ENCODE data around the gene KCNE3. TPM values are rescaled to one million over a fixed set of nuclear protein-coding genes. Genes with fewer than 3 reads are reported as not detected.

The KCNE3 gene
- total RNA-seq, 1 experiment from 2014 or later, result 4.9 TPM

GRCh38 chr11:74417860-74418508 is 49.4 kb downstream of the KCNE3 start:
- no peak overlapping the region for H3K4ac ChIP-seq (ENCODE audit: low read depth, low read length)
- H3K79me2 ChIP-seq (ENCODE audit: insufficient read depth, low read length), result no peaks in the 10 kb centered on the region
- H3K9ac ChIP-seq (ENCODE audit: extremely low read depth, insufficient read length, low read length), result no peak overlapping the region
- H2AFZ ChIP-seq (ENCODE audit: low read length), result no peak overlapping the region
- no peak overlapping the region for H4K8ac ChIP-seq (replicated peaks; ENCODE audit: insufficient read length, low read depth, low read length)
- no peak overlapping the region for H3K4me2 ChIP-seq (ENCODE audit: insufficient read depth, insufficient read length, low read length)
- H2AK5ac ChIP-seq (ENCODE audit: insufficient read length, low read length), result no peak overlapping the region
- Mint-ChIP-seq H3K36me3 (ENCODE audit: insufficient read depth in 1 of 3, low read depth in 3 of 3) (no peaks in the 10 kb centered on the region), H3K4me1 (peaks cover 5 to 8% of the 10 kb centered on the region in 2 experiments), H3K4me3 (no peak overlapping the region), H3K27ac (no peak overlapping the region), H3K9me3 (no peaks in the 10 kb centered on the region), H3K27me3 (ENCODE audit: low read depth) (no peaks in the 10 kb centered on the region; the same call in 1 of the 2 replicates)
- H2BK20ac ChIP-seq (ENCODE audit: low read depth, low read length, poor library complexity, severe bottlenecking), result no peak overlapping the region
- no peaks in the 10 kb centered on the region for H3K79me1 ChIP-seq (ENCODE audit: insufficient read depth, low read depth, low read length, poor library complexity, severe bottlenecking)
- H3K14ac ChIP-seq (ENCODE audit: insufficient read depth, low read length), result no peak overlapping the region
- no peak overlapping the region for H2BK12ac ChIP-seq (ENCODE audit: insufficient read length, low read depth, low read length)
- H3K27ac ChIP-seq (ENCODE audit: insufficient read length, low read depth, low read length), result no peak overlapping the region
- no peak overlapping the region for H2BK5ac ChIP-seq (ENCODE audit: insufficient read length, low read length)
- 100% methylated on average over 1 of the region's 4 CpGs for WGBS (ENCODE audit: extremely low coverage, insufficient read length, low lambda C conversion rate)
- H3K27me3 ChIP-seq (ENCODE audit: insufficient read depth, low read length), result no peaks in the 10 kb centered on the region
- peak overlapping the region; percentile 45 for H3K18ac ChIP-seq (ENCODE audit: insufficient read length, low read depth, low read length)
- H3K9me3 ChIP-seq (ENCODE audit: control insufficient read depth, low read depth, low read length), result no peaks in the 10 kb centered on the region
- H4K91ac ChIP-seq (ENCODE audit: insufficient read length, low read depth, low read length), result no peak overlapping the region
- no peak overlapping the region for H2BK15ac ChIP-seq (ENCODE audit: low read depth, low read length)
- no peak overlapping the region for H3K56ac ChIP-seq (ENCODE audit: insufficient read length, low read depth, low read length)
- H4K5ac ChIP-seq (ENCODE audit: insufficient read length, low read depth, low read length), result no peak overlapping the region
- H4K20me1 ChIP-seq (ENCODE audit: control insufficient read depth, insufficient read depth, insufficient read length), result no peaks in the 10 kb centered on the region
- no peaks in the 10 kb centered on the region for H3K23me2 ChIP-seq (ENCODE audit: insufficient read length, low read depth, low read length, poor library complexity, severe bottlenecking)
- DNase-seq, result no peak
- TF ChIP-seq, protein P1, sequence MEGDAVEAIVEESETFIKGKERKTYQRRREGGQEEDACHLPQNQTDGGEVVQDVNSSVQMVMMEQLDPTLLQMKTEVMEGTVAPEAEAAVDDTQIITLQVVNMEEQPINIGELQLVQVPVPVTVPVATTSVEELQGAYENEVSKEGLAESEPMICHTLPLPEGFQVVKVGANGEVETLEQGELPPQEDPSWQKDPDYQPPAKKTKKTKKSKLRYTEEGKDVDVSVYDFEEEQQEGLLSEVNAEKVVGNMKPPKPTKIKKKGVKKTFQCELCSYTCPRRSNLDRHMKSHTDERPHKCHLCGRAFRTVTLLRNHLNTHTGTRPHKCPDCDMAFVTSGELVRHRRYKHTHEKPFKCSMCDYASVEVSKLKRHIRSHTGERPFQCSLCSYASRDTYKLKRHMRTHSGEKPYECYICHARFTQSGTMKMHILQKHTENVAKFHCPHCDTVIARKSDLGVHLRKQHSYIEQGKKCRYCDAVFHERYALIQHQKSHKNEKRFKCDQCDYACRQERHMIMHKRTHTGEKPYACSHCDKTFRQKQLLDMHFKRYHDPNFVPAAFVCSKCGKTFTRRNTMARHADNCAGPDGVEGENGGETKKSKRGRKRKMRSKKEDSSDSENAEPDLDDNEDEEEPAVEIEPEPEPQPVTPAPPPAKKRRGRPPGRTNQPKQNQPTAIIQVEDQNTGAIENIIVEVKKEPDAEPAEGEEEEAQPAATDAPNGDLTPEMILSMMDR (conservative IDR thresholded peaks at IDR 0.05), result no peak
- no peak overlapping the region for H3K23ac ChIP-seq (ENCODE audit: insufficient read length, low read depth, low read length)
- no peak overlapping the region for H2BK120ac ChIP-seq (ENCODE audit: low read depth, low read length, poor library complexity, severe bottlenecking)
- H3T11ph ChIP-seq (ENCODE audit: low read length), result no peak overlapping the region
- no peaks in the 10 kb centered on the region for H3K4me1 ChIP-seq (ENCODE audit: insufficient read depth, low read length)

Data from H9 (cell line).